Testis (tissue), 3 donors: ENCODE measurements around the gene GARIN5B. TPM values are rescaled to one million over a fixed set of nuclear protein-coding genes. Genes with fewer than 3 reads are reported as not detected.
"Not testable (repeated sequence)": the region's sequence is repeated elsewhere in the genome, so short reads cannot be mapped to it uniquely, and the experiment has no call there.

Source experiments
- DNase-seq: peaks from one replicate; pipeline ENCODE4 v3.0.0-alpha.2; 2019
- H3K27ac ChIP-seq, 2 donors: fragments of 200-600 bp; sonication (generic); one replicate each; pipeline ENCODE4 v1.5.1; 2019
- H3K27me3 ChIP-seq: fragments of 200-600 bp; sonication (generic); one replicate; pipeline ENCODE4 v1.5.1; 2019
- H3K36me3 ChIP-seq: fragments of 200-600 bp; sonication (generic); one replicate; pipeline ENCODE4 v1.5.1; 2017; ENCODE audit warnings: low read depth; ENCODE audit errors: missing control alignments
- H3K4me1 ChIP-seq: fragments of 200-600 bp; sonication (generic); one replicate; pipeline ENCODE4 v1.5.1; 2019
- H3K4me3 ChIP-seq, 2 donors: fragments of 200-600 bp; sonication (generic); one replicate each; pipeline ENCODE4 v1.5.1; 2017 to 2019
- H3K9me3 ChIP-seq: fragments of 200-600 bp; sonication (generic); one replicate; pipeline ENCODE4 v1.5.1; 2017
- POLR2A ChIP-seq: fragments of 450-650 bp; IDR thresholded peaks from one replicate; pipeline ENCODE4 v1.6.1; 2017; ENCODE audit warnings: antibody characterized with exemption, mild to moderate bottlenecking, moderate library complexity
- WGBS, 2 donors: methylation state at CpG; one replicate each; pipeline ENCODE4 v1.1.5; 2018; 5-methylcytosine and 5-hydroxymethylcytosine counted together
- intact Hi-C: fragments of 100-400 bp; cut with DNase I; formaldehyde crosslinking; loops from one replicate; pipeline ENCODE4 v1.15.1; 2023; ENCODE audit warnings: low total_unique reads
- polyA plus RNA-seq: library from polyadenylated mRNA; stranded (reverse); fragments of 350-450 nt; fragmentation: Illumina TruSeq; extraction: RNeasy Lipid Tissue Mini Kit (QIAGEN cat#74804); gene quantifications from one replicate; pipeline ENCODE4 v1.2.3, GENCODE V29; 2014; ENCODE audit warnings: low read depth, low replicate concordance; ENCODE audit not compliant: insufficient read depth
- total RNA-seq, 2 donors: library from RNA; depleted of rRNA; stranded (reverse); fragments of >200 nt; gene quantifications; one replicate each; pipeline ENCODE4 v1.2.3, GENCODE V29; 2016
- TF ChIP-seq, protein P1 (sequence below), 3 experiments: fragments of 450-650 bp in 2 of 3; fragments of 200-600 bp in 1 of 3; sonication (generic) in 1 of 3; IDR thresholded peaks; one replicate each; pipeline ENCODE4 v1.5.1; 2016 to 2019; ENCODE audit warnings: antibody characterized with exemption in 3 of 3, mild to moderate bottlenecking in 2 of 3, moderate library complexity in 1 of 3

GARIN5B gene
- total and polyA plus RNA-seq, 3 donors from 2014 or later = 11.3 to 49.6 (median 28.2) TPM

DNA sequence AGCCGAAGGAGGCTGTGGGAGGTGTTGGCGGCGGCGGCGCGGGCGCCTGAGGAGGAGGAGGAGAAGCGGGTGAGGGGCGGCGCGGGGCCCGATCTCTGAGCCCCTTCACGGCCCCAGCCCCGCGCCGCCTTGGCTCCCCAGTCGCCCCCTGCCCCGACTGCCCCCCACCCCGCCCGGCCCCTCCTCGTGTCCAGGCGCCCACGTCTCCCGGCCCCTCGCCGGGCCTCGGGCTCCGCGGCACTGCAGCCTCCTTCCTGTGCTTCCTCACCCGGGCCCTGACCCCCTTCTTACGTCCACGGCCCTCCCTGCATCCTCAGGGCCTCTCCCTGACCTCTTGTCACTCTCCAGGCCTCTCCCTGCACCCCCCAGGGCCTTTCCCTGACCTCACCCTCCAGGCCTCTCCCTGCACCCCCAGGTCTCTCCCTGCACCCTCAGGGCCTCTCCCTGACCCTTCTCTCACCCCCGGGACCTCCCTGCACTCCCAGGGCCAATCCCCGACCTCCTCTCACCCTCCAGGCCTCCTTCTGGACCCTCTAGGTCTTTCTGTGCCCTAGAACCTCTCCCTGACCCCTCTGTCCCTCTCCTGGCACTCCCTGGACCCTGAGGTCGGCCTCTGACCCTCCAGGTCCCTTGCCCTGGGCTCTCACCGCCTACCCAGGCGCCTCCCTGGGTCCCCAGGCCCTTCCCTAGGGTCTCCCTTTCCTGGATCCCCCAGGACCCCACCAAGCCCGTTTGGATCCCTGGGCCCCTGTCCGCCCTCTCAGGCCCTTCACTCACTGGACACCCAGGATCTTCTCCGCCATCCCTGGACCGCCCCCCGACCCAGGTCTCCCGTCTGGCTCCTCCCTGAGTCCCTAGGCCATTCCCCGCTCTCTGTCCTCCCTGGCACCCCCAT lies 22.9 kb downstream of the GARIN5B start:
- Histone ChIP-seq H3K9me3 (no peaks in the 10 kb centered on the region), H3K27ac (peak overlapping the region; percentile 90), H3K36me3 (no peaks in the 10 kb centered on the region), H3K4me3 (peak overlapping the region; percentile 73 to 75), H3K27me3 (no peaks in the 10 kb centered on the region), H3K4me1 (peaks cover 20% of the 10 kb centered on the region)
- WGBS, 2 donors = 1 to 2% methylated on average over 25 to 44 of the region's 44 CpGs
- no peak for DNase-seq
- TF ChIP-seq, protein P1, sequence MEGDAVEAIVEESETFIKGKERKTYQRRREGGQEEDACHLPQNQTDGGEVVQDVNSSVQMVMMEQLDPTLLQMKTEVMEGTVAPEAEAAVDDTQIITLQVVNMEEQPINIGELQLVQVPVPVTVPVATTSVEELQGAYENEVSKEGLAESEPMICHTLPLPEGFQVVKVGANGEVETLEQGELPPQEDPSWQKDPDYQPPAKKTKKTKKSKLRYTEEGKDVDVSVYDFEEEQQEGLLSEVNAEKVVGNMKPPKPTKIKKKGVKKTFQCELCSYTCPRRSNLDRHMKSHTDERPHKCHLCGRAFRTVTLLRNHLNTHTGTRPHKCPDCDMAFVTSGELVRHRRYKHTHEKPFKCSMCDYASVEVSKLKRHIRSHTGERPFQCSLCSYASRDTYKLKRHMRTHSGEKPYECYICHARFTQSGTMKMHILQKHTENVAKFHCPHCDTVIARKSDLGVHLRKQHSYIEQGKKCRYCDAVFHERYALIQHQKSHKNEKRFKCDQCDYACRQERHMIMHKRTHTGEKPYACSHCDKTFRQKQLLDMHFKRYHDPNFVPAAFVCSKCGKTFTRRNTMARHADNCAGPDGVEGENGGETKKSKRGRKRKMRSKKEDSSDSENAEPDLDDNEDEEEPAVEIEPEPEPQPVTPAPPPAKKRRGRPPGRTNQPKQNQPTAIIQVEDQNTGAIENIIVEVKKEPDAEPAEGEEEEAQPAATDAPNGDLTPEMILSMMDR (IDR thresholded peaks at IDR 0.05) = no peak
- TF ChIP-seq POLR2A = no peak
- intact Hi-C loops = loop anchor here (5.0 kb wide), 1 partner anchor 42 kb away; the partner anchor contains the start of gene TMEM238

DNA sequence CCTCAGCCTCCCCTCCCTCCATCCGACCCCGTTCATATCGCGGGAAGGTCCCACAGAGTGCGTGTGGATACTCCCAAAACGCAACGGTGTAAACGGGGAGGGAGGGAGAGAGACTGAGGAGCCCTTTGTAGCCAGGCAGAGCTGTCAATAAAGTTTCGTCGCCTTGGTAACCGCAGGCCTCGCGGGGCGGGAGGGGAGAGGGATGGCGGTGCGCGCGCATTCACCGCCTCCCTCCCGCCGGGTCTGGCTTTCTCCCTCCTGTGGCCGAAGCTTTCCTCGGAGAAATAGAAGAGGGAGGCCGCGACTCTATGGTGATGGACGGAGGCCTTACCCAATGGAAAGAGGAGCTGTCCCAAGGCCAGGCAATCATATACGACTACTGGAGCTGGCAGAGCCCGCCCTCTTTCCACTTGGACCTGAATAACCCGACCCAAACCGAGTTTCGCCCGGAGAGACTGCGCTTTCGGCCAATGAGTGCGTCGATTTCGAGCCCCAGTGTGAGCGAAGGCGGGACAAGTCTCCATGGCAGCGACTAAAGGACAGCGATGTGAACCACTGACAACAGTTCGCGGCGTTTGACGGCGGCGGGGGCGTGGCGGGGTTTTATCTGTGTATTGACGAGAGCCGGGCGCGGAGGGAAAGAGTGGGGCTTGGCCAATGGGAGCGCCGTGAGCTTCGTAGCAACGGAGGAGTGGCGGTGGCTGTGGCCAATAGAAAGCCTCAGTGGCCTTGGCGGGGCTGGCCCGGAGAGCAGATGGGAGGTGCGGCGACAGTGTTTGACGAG lies 23.8 kb downstream of the GARIN5B start, which contains the start of gene KMT5C:
TSS of gene KMT5C (plus strand) at position 772 of the 784 bp plus-strand sequence. CDS start 2,061 bp downstream, outside the sequence.
- peak within 1 kb of the TSS; percentile 90 for H3K27ac ChIP-seq
- TF ChIP-seq POLR2A = peak; percentile 89
- TF ChIP-seq, protein P1 (IDR thresholded peaks at IDR 0.05) = peak in 2 of 3 experiments; percentile 42 to 64
- H3K36me3 ChIP-seq = no peaks in the 10 kb centered on the region
- no peaks in the 10 kb centered on the region for H3K27me3 ChIP-seq
- H3K4me1 ChIP-seq = peaks cover 20% of the 10 kb centered on the region
- H3K4me3 ChIP-seq = peak within 1 kb of the TSS; percentile 73 to 75
- H3K9me3 ChIP-seq = no peaks in the 10 kb centered on the region
- WGBS, 2 donors = 0% methylated on average over 29 to 63 of the region's 63 CpGs
- intact Hi-C loops = no loop called here
- peak; percentile 100 for DNase-seq

DNA sequence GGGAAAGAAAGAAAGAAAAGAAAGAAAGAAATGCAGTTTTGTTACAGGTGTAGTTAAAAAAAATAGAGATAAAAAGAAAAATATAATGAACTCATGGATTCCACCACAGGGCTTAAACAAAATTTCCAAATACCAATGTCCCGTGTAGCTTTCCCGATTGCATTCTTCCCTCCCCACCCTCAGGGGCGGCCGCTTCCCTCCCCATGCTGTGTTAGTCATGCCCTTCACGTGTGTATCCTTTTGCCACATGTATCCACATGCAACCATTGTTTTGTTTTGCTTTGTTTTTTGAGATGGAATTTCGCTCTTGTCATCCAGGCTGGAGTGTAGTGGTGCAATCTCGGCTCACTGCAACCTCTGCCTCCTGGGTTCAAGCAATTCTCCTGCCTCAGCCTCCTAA lies 27.0 kb downstream of the GARIN5B start:
- intact Hi-C loops = no loop called here
- no peak overlapping the region for H3K27ac ChIP-seq
- peaks cover 13% of the 10 kb centered on the region for H3K4me1 ChIP-seq
- WGBS, 2 donors = 82 to 83% methylated on average over 7 of the region's 7 CpGs
- DNase-seq = no peak
- H3K4me3 ChIP-seq = no peak overlapping the region
- no peaks in the 10 kb centered on the region for H3K36me3 ChIP-seq
- no peaks in the 10 kb centered on the region for H3K27me3 ChIP-seq
- no peak for TF ChIP-seq POLR2A
- TF ChIP-seq, protein P1 (IDR thresholded peaks at IDR 0.05) = no peak
- no peaks in the 10 kb centered on the region for H3K9me3 ChIP-seq

DNA sequence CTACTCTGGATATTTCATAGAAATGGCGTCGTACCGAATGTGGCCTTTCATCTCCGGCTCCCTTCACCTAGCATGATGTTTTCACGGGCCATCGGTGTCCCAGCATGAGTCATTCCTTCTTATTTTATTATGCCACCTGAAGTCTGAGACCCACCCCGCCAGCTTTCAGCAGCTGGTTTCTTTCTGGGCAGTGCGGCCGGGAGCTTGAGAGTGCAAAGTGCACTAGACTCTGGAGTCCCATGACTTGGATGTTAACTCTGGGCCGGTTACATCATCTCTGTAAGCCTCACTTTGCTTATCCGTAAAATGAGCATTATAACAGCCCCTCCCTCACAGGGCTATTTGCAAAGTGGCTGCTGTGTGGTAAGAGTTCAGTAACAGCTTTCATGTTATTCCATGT lies 29.2 kb downstream of the GARIN5B start:
- intact Hi-C loops = no loop called here
- H3K36me3 ChIP-seq = no peaks in the 10 kb centered on the region

DNA sequence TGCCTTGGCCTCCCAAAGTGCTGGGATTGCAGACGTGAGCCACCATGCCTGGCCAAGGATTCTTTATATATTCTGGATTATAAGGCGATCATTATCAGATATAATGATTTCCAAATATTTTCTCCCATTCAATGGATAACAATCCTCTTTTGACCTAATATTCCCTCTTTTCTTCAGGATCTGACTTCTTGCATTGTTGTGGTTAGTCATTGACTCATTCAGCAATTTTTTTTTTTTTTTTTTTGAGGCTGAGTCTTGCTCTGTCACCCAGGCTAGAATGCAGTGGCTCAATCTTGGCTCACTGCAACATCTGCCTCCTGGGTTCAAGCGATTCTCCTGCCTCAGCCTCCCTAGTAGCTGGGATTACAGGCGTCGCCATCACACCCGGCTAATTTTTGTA lies 33.3 kb downstream of the GARIN5B start:
- H3K27ac ChIP-seq, H3K27me3 ChIP-seq, H3K9me3 ChIP-seq, DNase-seq, H3K36me3 ChIP-seq, intact Hi-C loops, H3K4me3 ChIP-seq, H3K4me1 ChIP-seq: not testable (repeated sequence)
- WGBS, 2 donors = 90 to 92% methylated on average over 6 of the region's 6 CpGs

More for the DNA sequence above, 29.2 kb downstream of the GARIN5B start:
- no peak overlapping the region for H3K27ac ChIP-seq
- no peak overlapping the region for H3K4me3 ChIP-seq
- no peak for TF ChIP-seq POLR2A
- TF ChIP-seq, protein P1 (IDR thresholded peaks at IDR 0.05) = no peak
- DNase-seq = no peak
- WGBS, 2 donors = 85 to 88% methylated on average over 11 of the region's 11 CpGs
- H3K27me3 ChIP-seq = no peaks in the 10 kb centered on the region
- H3K4me1 ChIP-seq = peaks cover 4% of the 10 kb centered on the region
- no peaks in the 10 kb centered on the region for H3K9me3 ChIP-seq

DNA sequence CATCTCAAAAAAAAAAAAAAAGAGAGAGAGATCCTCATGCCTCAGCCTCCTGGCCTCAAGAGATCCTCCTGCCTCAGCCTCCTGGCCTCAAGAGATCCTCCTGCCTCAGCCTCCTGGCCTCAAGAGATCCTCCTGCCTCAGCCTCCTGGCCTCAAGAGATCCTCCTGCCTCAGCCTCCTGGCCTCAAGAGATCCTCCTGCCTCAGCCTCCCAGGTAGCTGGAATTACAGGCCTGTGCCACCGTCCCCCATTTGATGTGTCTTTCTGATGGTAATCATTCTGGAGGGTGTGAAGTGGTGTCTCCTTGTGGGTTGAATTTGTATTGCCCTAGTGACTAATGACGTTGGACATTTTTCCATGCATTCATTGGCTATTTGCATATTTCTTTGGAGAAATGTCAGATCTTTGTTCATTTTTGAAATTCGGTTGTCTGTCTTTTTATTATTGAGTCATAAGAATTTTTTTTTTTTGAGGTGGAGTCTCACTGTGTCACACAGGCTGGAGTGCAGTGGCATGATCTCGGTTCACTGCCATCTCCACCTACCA lies 34.2 kb downstream of the GARIN5B start:
- WGBS, 2 donors = 80 to 86% methylated on average over 4 of the region's 4 CpGs
- H3K9me3 ChIP-seq, H3K27ac ChIP-seq, H3K27me3 ChIP-seq, intact Hi-C loops, H3K4me3 ChIP-seq, H3K4me1 ChIP-seq, DNase-seq, H3K36me3 ChIP-seq: not testable (repeated sequence)
